GM12873 (cell line): ENCODE results near the gene PAAF1.

Source experiments
- TF ChIP-seq, protein P1 (sequence below): IDR thresholded peaks from 2 replicates; pipeline ENCODE4 v1.5.1; 2012; ENCODE audit warnings: low read depth, mild to moderate bottlenecking, moderate library complexity, low read length, control low read depth; ENCODE audit not compliant: insufficient read depth; ENCODE audit errors: missing control alignments

The PAAF1 gene

DNA sequence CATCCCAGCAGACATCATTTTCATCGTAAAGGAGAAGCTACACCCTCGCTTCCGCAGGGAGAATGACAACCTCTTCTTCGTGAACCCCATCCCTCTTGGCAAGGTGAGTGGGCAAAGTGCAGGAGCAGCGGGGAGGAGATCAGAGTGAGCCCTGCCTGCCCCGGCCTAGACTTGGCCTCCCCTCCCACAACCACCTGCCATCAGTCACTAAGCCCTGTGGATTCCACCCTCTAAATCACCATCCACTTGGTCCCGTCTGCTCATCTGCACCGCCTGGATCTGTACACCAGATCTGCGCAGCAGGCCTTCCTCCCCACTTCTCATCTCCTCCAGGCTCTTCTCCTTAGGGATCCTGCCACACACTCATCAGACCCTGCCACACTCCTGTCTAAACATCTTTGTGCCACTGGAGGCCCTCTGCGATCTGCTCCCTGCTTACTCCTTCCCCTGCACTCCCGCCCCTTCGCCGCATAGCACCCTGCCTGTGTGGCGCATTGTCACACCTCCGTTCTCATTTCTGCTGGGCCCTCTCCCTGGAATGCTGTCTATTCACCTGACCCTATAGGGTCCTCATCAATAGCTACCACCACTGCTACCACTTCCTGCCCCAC, 91.7 kb downstream of the PAAF1 start:
- TF ChIP-seq, protein P1, sequence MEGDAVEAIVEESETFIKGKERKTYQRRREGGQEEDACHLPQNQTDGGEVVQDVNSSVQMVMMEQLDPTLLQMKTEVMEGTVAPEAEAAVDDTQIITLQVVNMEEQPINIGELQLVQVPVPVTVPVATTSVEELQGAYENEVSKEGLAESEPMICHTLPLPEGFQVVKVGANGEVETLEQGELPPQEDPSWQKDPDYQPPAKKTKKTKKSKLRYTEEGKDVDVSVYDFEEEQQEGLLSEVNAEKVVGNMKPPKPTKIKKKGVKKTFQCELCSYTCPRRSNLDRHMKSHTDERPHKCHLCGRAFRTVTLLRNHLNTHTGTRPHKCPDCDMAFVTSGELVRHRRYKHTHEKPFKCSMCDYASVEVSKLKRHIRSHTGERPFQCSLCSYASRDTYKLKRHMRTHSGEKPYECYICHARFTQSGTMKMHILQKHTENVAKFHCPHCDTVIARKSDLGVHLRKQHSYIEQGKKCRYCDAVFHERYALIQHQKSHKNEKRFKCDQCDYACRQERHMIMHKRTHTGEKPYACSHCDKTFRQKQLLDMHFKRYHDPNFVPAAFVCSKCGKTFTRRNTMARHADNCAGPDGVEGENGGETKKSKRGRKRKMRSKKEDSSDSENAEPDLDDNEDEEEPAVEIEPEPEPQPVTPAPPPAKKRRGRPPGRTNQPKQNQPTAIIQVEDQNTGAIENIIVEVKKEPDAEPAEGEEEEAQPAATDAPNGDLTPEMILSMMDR = no peak

DNA sequence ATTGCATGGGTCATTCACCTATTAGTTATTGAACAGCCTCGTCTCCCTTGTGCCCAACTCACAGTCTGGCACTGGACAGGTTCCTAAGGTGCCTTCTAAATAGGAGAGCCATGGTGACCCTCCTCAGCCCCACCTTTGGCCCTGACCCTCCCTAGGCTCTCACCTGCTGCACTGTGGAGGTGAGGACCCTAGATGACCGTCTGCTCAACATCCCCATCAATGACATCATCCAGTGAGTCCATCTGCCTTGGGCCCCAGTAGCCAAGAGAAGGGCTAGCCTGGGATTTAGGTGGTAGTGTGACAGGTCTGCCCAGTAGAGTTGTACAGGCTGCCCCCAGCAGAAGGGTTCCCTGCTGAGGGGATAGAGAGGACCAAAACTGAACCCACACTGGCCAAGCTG, 92.3 kb downstream of the PAAF1 start:
- TF ChIP-seq, protein P1 = no peak

DNA sequence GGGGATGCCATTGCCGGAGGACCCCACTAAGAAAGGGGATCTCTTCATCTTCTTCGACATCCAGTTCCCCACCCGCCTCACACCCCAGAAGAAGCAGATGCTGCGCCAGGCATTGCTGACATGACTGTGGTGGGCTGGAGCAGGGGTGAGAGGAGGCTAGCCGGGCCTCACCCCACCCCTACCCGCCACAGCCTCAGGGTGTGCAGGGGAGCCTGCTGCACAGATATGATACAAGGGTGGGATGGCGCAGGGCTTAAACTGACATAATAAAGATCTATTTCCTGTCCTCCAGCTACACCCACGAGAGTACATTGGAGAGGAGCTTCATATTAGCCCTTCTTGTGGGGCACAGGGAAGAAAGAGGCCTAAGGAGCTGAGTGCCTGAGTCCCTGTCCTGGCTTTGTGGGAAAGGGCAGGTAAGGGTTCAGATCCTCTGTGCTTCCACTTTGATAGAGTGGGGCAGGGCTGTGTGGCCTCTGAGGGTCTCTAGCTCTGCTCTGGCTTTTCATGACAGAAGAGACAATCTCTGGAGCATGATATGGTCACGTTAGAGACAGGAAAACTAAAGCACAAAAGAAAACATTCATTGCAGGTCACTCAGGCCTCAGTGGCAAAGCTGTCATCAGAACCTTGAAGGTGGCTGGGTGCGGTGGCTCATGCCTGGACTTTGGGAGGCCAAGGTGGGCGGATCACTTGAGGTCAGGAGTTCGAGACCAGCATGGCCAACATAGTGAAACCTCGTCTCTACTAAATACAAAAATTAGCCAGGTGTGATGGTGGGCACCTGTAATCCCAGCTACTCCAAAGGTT, 93.4 kb downstream of the PAAF1 start:
- TF ChIP-seq, protein P1 = no peak

DNA sequence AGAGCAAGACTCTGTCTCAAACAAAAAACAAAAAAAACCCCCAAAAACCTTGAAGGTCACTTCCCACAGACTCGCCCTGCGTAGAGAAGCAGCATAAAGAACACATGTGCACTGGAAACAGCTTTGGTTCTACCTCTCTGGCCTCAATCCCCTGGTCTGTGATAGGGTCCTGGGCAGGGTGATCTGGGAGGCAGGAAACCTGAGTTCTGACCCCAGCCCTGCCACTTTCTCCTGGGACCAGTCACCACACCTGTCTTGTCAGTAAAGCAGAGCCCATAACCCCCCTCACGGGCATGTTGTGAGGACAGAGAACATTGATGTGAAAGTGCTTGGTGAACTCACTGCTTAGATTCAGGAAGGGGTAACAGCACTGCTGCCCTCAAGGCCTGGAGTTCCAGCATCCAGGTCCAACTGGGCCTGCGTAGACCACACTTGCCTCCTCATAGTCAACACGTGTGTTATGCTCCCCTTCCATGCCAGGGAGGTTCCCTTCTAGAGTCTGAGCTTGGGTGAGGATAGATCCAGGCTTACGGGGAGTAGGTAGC, 94.4 kb downstream of the PAAF1 start:
- TF ChIP-seq, protein P1 = no peak

DNA sequence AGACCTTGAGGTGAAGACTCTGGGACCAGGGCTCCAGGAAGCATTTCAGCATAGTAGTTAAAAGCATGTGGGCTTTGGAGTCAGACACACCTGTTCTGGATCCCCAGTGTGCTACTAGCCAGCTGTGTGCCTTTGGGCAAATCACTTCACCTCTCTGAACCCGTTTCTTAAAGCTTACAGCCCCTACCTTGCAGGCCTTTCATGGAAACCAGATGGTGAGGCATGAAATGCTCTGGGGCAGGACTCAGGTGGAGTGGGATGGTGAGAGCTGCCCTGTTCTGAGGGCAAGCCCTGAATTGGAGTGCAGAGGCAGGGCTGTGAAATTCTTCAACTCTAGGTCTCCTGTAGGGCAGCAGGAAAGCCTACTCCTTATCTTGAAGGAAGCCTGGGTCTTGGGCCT, 95.4 kb downstream of the PAAF1 start:
- TF ChIP-seq, protein P1 = no peak

DNA sequence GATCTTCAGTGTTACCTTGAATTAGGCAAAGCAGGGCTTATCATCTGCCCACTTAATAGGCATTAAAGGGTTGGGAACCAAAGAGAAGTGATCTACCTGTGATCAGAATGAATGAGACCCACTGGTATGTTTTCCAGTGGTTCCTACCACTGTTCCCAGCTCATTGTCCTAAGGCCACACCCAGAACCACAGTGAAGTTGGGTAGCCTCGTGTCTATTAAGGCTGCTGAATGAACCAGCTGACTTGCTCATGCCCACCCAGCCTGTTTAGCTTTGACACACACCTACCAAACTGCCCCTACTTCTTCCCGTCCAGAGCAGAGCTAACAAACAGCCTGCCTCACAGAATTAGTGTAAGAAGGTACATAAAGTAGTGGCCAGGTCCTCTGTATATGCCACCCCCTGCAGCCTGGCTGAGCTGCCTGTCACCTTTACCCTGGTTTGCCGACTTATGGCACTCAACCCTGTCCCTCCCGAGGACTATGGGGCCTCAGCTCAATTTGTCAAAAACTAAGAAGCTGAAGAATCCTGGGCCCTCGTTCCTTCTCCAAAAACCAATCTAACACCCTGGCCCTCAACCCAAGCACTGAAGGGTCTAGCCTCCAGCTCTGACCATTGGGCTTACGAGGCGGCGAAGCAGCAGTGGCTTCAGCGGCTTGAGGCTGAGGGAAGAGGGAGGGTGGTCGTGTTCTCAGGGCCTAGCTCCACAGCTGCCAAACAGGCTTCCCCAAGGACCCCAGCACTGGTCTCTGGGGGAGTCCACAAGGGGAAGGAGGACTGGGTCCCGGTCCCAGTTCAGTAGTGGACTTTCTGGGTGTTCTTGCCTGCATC, 96.0 kb downstream of the PAAF1 start:
- TF ChIP-seq, protein P1 = no peak
